ENCODE measurements around the gene CFHR4. TPM values are rescaled to one million over a fixed set of nuclear protein-coding genes. Genes with fewer than 3 reads are reported as not detected.

Gene CFHR4
- total RNA-seq = not detected in 2 replicates

GRCh38 chr1:196887515-196888239 is at the start of gene CFHR4:
Gene CFHR4 (plus strand): TSS chr1:196888052. CDS start chr1:196888151, 99 bp downstream.

GRCh38 chr1:196943568-196943967 is 55.7 kb downstream of the CFHR4 start, which contains the start of gene CFHR2:
Gene CFHR2 (plus strand): TSS chr1:196943738. CDS start chr1:196943881, 143 bp downstream.

Other genes starting within 250 kb of the CFHR4 start
- gene CFH, start 236.0 kb upstream of the CFHR4 start, total RNA-seq = 799 and 856 TPM in 2 replicates
- not detected in 2 replicates for gene CFHR3, start 113.2 kb upstream of the CFHR4 start, total RNA-seq
- gene CFHR1, start 68.3 kb upstream of the CFHR4 start, total RNA-seq = 0.81 TPM in 1 of 2 replicates, not detected in the other
- not detected in 2 replicates for gene CFHR2, start 55.7 kb downstream of the CFHR4 start, total RNA-seq
- not detected in 2 replicates for gene CFHR5, start 89.5 kb downstream of the CFHR4 start, total RNA-seq
- gene F13B, start 179.2 kb downstream of the CFHR4 start, total RNA-seq = not detected in 2 replicates